GM12878 (cell line): ENCODE results near the gene GANAB. TPM values are rescaled to one million over a fixed set of nuclear protein-coding genes. Genes with fewer than 3 reads are reported as not detected.
A peak's percentile ranks its signal among the peaks of the same experiment; 100 is the strongest.

Experiments used
- ATAC-seq: fragments of 200-7000 bp; cut with Tn5 transposase; 3 replicates; pipeline ENCODE4 v1.9.1; 2020; ENCODE audit warnings: mild to moderate bottlenecking, moderate library complexity
- BruUV-seq: library from RNA; stranded (reverse); fragments of 400-500 nt; replicated peaks from 2 replicates; lab custom pipeline; 2021; lab: Mats Ljungman, UMichigan
- CTCF ChIA-PET: fragments of 300-600 bp; sonication (Branson Sonifier 250); formaldehyde crosslinking; extraction: SDS; loops from one replicate; lab custom pipeline; 2021; ENCODE audit warnings: inconsistent platforms; lab: Yijun Ruan, JAX
- POLR2A ChIA-PET: fragments of 350-600 bp; formaldehyde crosslinking; extraction: SDS; loops from one replicate; lab custom pipeline; 2021; ENCODE audit warnings: inconsistent platforms; lab: Charles Lee
- RAD21 ChIA-PET: fragments of 300-600 bp; sonication (Branson Sonifier 250); formaldehyde crosslinking; loops from one replicate; lab custom pipeline; 2023; ENCODE audit warnings: antibody characterized with exemption; ENCODE audit not compliant: unreplicated experiment; lab: Charles Lee
- SMC1A ChIA-PET: fragments of 300-600 bp; sonication (Branson Sonifier 250); formaldehyde crosslinking; loops from one replicate; lab custom pipeline; 2023; ENCODE audit not compliant: unreplicated experiment, uncharacterized antibody; lab: Charles Lee
- DNase-seq: peaks from one replicate; pipeline ENCODE4 v3.0.0-alpha.2; 2011; ENCODE audit warnings: low read depth, low spot score
- FAIRE-seq: peaks from 3 replicates; lab custom pipeline; 2011; peaks lifted over from hg19 to GRCh38; lab: Jason Lieb, UNC
- H2AFZ ChIP-seq: 2 replicates; pipeline ENCODE4 v1.6.0; 2011; ENCODE audit warnings: low read depth, low read length, control low read depth; ENCODE audit not compliant: control insufficient read depth
- H3K27ac ChIP-seq: 2 replicates; pipeline ENCODE4 v1.5.1; 2011; ENCODE audit warnings: control low read depth; ENCODE audit not compliant: control insufficient read depth, insufficient read depth
- H3K27me3 ChIP-seq, 2 experiments: replicated peaks in 1 of 2; 2 replicates each; pipeline versions ENCODE4 v1.6.0 to v1.6.1; 2011; ENCODE audit warnings: low read length in 1 of 2; ENCODE audit not compliant: control insufficient read depth in 2 of 2, insufficient read depth in 2 of 2
- H3K36me3 ChIP-seq, 2 experiments: 2 replicates each; pipeline ENCODE4 v1.5.1; 2011; ENCODE audit warnings: low read length in 1 of 2; ENCODE audit not compliant: control insufficient read depth in 2 of 2, insufficient read depth in 2 of 2
- H3K4me1 ChIP-seq: 2 replicates; pipeline ENCODE4 v1.6.1; 2011; ENCODE audit warnings: mild to moderate bottlenecking, low read length, moderate library complexity, mixed read lengths; ENCODE audit not compliant: control insufficient read depth, insufficient read depth
- H3K4me2 ChIP-seq: 2 replicates; pipeline ENCODE4 v1.6.0; 2011; ENCODE audit warnings: control low read depth; ENCODE audit not compliant: control insufficient read depth, insufficient read depth
- H3K4me3 ChIP-seq: fragments of 200-600 bp; sonication (generic); 2 replicates; pipeline ENCODE4 v1.5.1; 2016
- H3K79me2 ChIP-seq: 2 replicates; pipeline ENCODE4 v1.6.0; 2011; ENCODE audit warnings: low read length; ENCODE audit not compliant: control insufficient read depth, insufficient read depth
- H3K9ac ChIP-seq: 2 replicates; pipeline ENCODE4 v1.8.0; 2011; ENCODE audit warnings: low read length, control low read depth, mixed read lengths; ENCODE audit not compliant: control insufficient read depth, insufficient read depth
- H3K9me3 ChIP-seq: replicated peaks from 3 replicates; pipeline ENCODE4 v1.5.1; 2011; ENCODE audit warnings: mild to moderate bottlenecking, low read length; ENCODE audit not compliant: control insufficient read depth, insufficient read depth
- H4K20me1 ChIP-seq: 2 replicates; pipeline ENCODE4 v1.6.0; 2011; ENCODE audit not compliant: control insufficient read depth, insufficient read depth
- BHLHE40 ChIP-seq, 2 experiments: fragments of 450-650 bp in 1 of 2; IDR thresholded peaks; 2 replicates each; pipeline ENCODE4 v1.6.1; 2011 to 2017; ENCODE audit warnings: low read depth in 2 of 2, borderline replicate concordance in 1 of 2, improper control_type of control experiment in 1 of 2, low read length in 1 of 2, mild to moderate bottlenecking in 1 of 2
- BMI1 ChIP-seq: fragments of 450-650 bp; IDR thresholded peaks from 2 replicates; pipeline ENCODE4 v1.6.1; 2016; ENCODE audit warnings: mild to moderate bottlenecking, moderate library complexity, borderline replicate concordance
- CHD1 ChIP-seq: IDR thresholded peaks from 2 replicates; pipeline ENCODE4 v1.6.1; 2012; ENCODE audit warnings: low read depth, low read length, improper control_type of control experiment
- E2F4 ChIP-seq: IDR thresholded peaks from 2 replicates; pipeline ENCODE4 v1.6.1; 2012; ENCODE audit warnings: low read depth, low read length, improper control_type of control experiment
- MEF2A ChIP-seq: IDR thresholded peaks from 2 replicates; pipeline ENCODE4 v1.6.1; 2011; ENCODE audit warnings: low read depth, mild to moderate bottlenecking, low read length, moderate library complexity; ENCODE audit not compliant: insufficient read depth
- NR2C1 ChIP-seq: fragments of 450-650 bp; IDR thresholded peaks from 2 replicates; pipeline ENCODE4 v1.6.1; 2017; ENCODE audit warnings: antibody characterized with exemption, mild to moderate bottlenecking, moderate library complexity
- PKNOX1 ChIP-seq: fragments of 450-650 bp; IDR thresholded peaks from 2 replicates; pipeline ENCODE4 v1.6.1; 2016; ENCODE audit warnings: mild to moderate bottlenecking
- POLR2A ChIP-seq: IDR thresholded peaks from 2 replicates; pipeline ENCODE4 v1.6.1; 2011; ENCODE audit warnings: low read depth, mild to moderate bottlenecking, low read length
- POLR2AphosphoS2 ChIP-seq: IDR thresholded peaks from 2 replicates; pipeline ENCODE4 v1.6.1; 2011; ENCODE audit warnings: low read depth, mild to moderate bottlenecking, low read length, improper control_type of control experiment, moderate library complexity
- POU2F2 ChIP-seq: IDR thresholded peaks from 3 replicates; pipeline ENCODE4 v1.6.1; 2011; ENCODE audit warnings: low read depth, mild to moderate bottlenecking, low read length, borderline replicate concordance
- RB1 ChIP-seq: fragments of 450-650 bp; formaldehyde crosslinking; IDR thresholded peaks from 2 replicates; pipeline ENCODE4 v1.6.1; 2017; ENCODE audit warnings: mild to moderate bottlenecking, borderline replicate concordance
- RUNX3 ChIP-seq: IDR thresholded peaks from 2 replicates; pipeline ENCODE4 v1.6.1; 2012; ENCODE audit warnings: low read length, inconsistent platforms
- SRF ChIP-seq, 2 experiments: IDR thresholded peaks; 2 replicates each; pipeline ENCODE4 v1.6.1; 2011; ENCODE audit warnings: low read depth in 2 of 2, low read length in 2 of 2, mild to moderate bottlenecking in 1 of 2, moderate library complexity in 1 of 2
- YY1 ChIP-seq: IDR thresholded peaks from 2 replicates; pipeline ENCODE4 v1.6.1; 2011; ENCODE audit warnings: low read depth, mild to moderate bottlenecking, low read length
- ZBED1 ChIP-seq: IDR thresholded peaks from 2 replicates; pipeline ENCODE4 v1.6.1; 2016; ENCODE audit warnings: borderline replicate concordance
- ZNF592 ChIP-seq: fragments of 450-650 bp; IDR thresholded peaks from 2 replicates; pipeline ENCODE4 v1.6.1; 2017; ENCODE audit warnings: mild to moderate bottlenecking, moderate library complexity
- WGBS: methylation state at CpG from one replicate; pipeline ENCODE4 v1.1.6; 2016; ENCODE audit warnings: low lambda C conversion rate; ENCODE audit not compliant: insufficient replicate concordance, insufficient coverage; ENCODE audit errors: missing lambda C conversion rate; 5-methylcytosine and 5-hydroxymethylcytosine counted together
- in situ Hi-C: fragments of 300-500 bp; cut with MboI; formaldehyde crosslinking; loops from 9 replicates; pipeline ENCODE4 v1.14.3; 2018; ENCODE audit warnings: mixed read lengths
- intact Hi-C: fragments of 100-400 bp; cut with micrococcal nuclease; formaldehyde crosslinking; loops from one replicate; pipeline ENCODE4 v1.14.2; 2022; ENCODE audit not compliant: unreplicated experiment
- polyA plus RNA-seq, 11 experiments: library from polyadenylated mRNA; depleted of rRNA in 4 of 11; unstranded in 6 of 11; stranded (reverse) in 5 of 11; fragments of >200 nt; fragmentation: Nextera tagmentation in 4 of 11; fragmentation: Illumina TruSeq in 1 of 11; extraction: Ambion mirVana in 4 of 11; extraction: Trizol in 1 of 11; gene quantifications; 1 replicate in 1 of 11; 2 replicates in 10 of 11; pipeline versions ENCODE4 v1.2.1 to v1.2.3, GENCODE V29; 2011 to 2016; ENCODE audit warnings: inconsistent platforms in 2 of 11, missing spikeins in 2 of 11, low read depth in 1 of 11
- total RNA-seq, 4 experiments: library from RNA; depleted of rRNA in 3 of 4; stranded (reverse); fragments of >200 nt in 3 of 4; fragmentation: Illumina TruSeq in 1 of 4; extraction: Trizol in 1 of 4; gene quantifications; 2 replicates each; pipeline versions ENCODE4 v1.2.1 to v1.2.3, GENCODE V29; 2013 to 2021

Gene GANAB
- total and polyA plus RNA-seq, 10 of the 15 experiments (the other 5 are each of a cell fraction or from before 2014, with no cell fraction given), result 4.5 to 175 (median 102) TPM

- WGBS, result under 1% methylated on average over 79 of the region's 83 CpGs
- ChIA-PET CTCF (interaction anchor here (0.7 to 2.7 kb wide), 7 partner anchors 10 to 207 kb away, joined by 3 to 27 read pairs (median 4); partner anchors contain the start of genes B3GAT3 and TUT1), SMC1A (interaction anchor here (0.8 to 3.1 kb wide), 8 partner anchors 10 to 109 kb away, joined by 3 to 30 read pairs (median 5); partner anchors contain the start of genes B3GAT3, C11orf98 and TUT1), RAD21 (interaction anchor here (0.7 to 3.9 kb wide), 11 partner anchors 10 to 207 kb away, joined by 3 to 36 read pairs (median 4); partner anchors contain the start of genes B3GAT3, C11orf98, CSKMT and EEF1G), POLR2A (interaction anchor here (0.6 to 2.4 kb wide), 22 partner anchors 9 to 254 kb away, joined by 3 to 30 read pairs (median 5); partner anchors contain the start of genes B3GAT3, C11orf98, CSKMT and EEF1G)
- Histone ChIP-seq H3K4me1 (peaks cover 19% of the 10 kb centered on the region), H3K27ac (peak within 1 kb of the TSS; percentile 97), H3K4me3 (peak within 1 kb of the TSS; percentile 91), H3K36me3 (peaks cover 16 to 31% of the 10 kb centered on the region in 2 experiments), H3K4me2 (peak within 1 kb of the TSS; percentile 99), H3K9ac (peak within 1 kb of the TSS; percentile 99), H3K27me3 (no peaks in the 10 kb centered on the region), H3K79me2 (peaks cover 40% of the 10 kb centered on the region), H3K9me3 (no peaks in the 10 kb centered on the region), H2AFZ (peak within 1 kb of the TSS; percentile 25), H4K20me1 (no peaks in the 10 kb centered on the region; the same call in 1 of the 2 replicates)
- peak; percentile 97 for FAIRE-seq
- peak; percentile 92 for ATAC-seq
- in situ Hi-C loops (no loop called here), intact Hi-C loops (loop anchor here (5.0 kb wide), 2 partner anchors 106 to 126 kb away; partner anchors contain the start of genes BSCL2, GNG3, HNRNPUL2 and TTC9C)
- BruUV-seq, result no TSS peak
- DNase-seq, result peak; percentile 87
- peak; percentile 55 for TF ChIP-seq PKNOX1
- TF ChIP-seq RB1, result peak; percentile 30; the same call in 1 of the 2 replicates
- TF ChIP-seq RUNX3, result no peak
- TF ChIP-seq BHLHE40 (IDR thresholded peaks at IDR 0.05; ENCODE audit: borderline replicate concordance in 1 of 2, low read depth in 2 of 2, low read length in 1 of 2), result no peak; a peak in 1 of 4 replicates
- no peak for TF ChIP-seq ZNF592
- TF ChIP-seq CHD1, result no peak
- peak; percentile 85 for TF ChIP-seq POLR2A
- 0 out of 2 replicates have a peak, but pooled peaks have one; percentile 23 for TF ChIP-seq E2F4
- no peak for TF ChIP-seq NR2C1
- TF ChIP-seq ZBED1, result no peak
- no peak for TF ChIP-seq SRF (IDR thresholded peaks at IDR 0.05; ENCODE audit: low read depth in 2 of 2, low read length in 2 of 2)
- TF ChIP-seq YY1, result peak; percentile 84
- TF ChIP-seq MEF2A, result 0 out of 2 replicates have a peak, but pooled peaks have one; percentile 25
- peak; percentile 27; the same call in 1 of the 2 replicates for TF ChIP-seq POLR2AphosphoS2
- peak; percentile 95 for TF ChIP-seq POU2F2
- TF ChIP-seq BMI1, result no peak
Measured at GRCh38 chr11:62601372-62602140, 44.9 kb downstream of the GANAB start, which contains the start of gene MTA2. MTA2 (minus strand) TSS chr11:62601865; CDS start chr11:62601450, 415 bp downstream.
